Pulmonary artery endothelial cell (primary cell): Measurements from ENCODE around the gene TOR2A. TPM values are rescaled to one million over a fixed set of nuclear protein-coding genes. Genes with fewer than 3 reads are reported as not detected.

Source experiments
- DNase-seq: peaks from one replicate; pipeline ENCODE4 v3.0.0-alpha.2; 2011; ENCODE audit warnings: low read depth, low spot score
- total RNA-seq: library from RNA; depleted of rRNA; stranded (reverse); fragments of >200 nt; gene quantifications from 2 replicates; pipeline ENCODE4 v1.2.3, GENCODE V29; 2014

The TOR2A gene
- total RNA-seq, 1 donor from 2014 or later, result 5.8 TPM

DNA sequence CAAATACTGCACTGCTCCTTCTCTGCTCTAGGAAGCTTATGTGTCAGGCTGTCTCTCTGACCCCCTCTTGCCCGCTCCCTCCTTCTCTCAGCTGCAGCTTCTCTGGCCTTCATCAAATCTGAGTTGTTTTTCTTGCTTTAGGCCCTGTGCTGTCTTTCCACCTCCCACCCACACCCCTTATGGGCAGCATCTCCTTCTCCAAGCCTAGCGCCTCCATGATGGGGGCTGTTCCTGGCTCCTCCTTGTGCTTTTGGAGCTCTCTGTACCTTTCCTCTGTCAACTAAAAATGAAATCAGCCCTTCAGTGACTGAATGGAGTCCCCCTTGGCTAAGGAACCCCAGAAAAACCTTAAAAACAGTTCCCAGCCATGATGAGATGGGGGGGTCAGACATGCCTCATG lies 35.0 kb downstream of the TOR2A start:
- DNase-seq, result no peak

DNA sequence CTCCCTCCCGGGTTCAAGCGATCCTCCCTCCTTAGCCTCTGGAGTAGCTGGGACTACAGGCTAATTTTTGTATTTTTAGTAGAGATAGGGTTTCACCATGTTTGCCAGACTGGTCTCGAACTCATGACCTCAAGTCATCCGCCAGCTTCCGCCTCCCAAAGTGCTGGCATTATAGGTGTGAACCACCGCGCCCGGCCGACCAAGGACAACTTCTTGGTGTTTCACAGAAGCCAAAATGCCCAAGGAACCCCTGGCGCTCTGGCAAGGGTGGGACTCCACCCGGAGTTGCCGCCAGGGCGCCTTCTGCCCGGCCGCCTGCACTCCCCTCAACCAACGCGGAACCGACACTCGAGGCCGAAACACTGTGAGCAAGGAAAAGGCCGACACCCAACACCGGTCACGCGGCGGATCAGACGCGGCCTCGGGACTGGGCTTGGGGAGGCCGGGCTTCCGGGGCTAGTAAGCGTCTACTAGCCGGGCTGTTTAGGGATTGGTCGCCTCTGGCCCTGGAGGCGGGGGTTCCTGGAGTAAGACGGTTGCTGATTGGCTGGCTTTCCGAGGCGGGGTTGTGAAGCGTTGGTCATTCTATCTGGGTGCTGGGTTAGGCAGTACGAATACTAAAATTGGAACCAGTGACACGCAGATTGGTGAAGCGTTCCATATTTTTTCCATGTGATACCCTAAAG lies 36.0 kb downstream of the TOR2A start:
- peak; percentile 86 for DNase-seq

- no peak for DNase-seq
Observed at GRCh38 chr9:127698386-127698785, 36.7 kb downstream of the TOR2A start.

DNA sequence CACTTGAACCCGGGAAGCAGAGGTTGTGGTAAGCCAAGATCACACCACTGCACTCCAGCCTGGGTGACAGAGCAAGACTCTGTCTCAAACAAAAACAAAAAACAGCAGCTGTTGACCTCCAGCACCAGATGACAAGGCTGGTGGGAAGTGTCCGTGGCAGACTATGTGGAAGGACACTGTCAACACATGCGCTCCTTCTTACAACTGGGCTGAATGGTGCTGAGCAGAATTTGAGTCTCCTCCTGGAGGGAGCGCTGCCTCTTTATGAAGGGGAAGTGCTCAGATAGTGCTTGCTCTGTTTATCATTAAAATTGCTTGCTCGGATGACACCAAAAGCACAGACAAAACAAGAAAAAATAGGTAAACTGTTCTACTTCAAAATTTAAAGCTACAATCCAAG lies 37.5 kb downstream of the TOR2A start:
- no peak for DNase-seq

GRCh38 chr9:127694890-127695720 lies 40.0 kb downstream of the TOR2A start:
- DNase-seq, result no peak

- DNase-seq, result no peak
Observed at GRCh38 chr9:127693697-127694096, 41.4 kb downstream of the TOR2A start.

GRCh38 chr9:127693143-127693542 lies 42.0 kb downstream of the TOR2A start:
- no peak for DNase-seq

DNA sequence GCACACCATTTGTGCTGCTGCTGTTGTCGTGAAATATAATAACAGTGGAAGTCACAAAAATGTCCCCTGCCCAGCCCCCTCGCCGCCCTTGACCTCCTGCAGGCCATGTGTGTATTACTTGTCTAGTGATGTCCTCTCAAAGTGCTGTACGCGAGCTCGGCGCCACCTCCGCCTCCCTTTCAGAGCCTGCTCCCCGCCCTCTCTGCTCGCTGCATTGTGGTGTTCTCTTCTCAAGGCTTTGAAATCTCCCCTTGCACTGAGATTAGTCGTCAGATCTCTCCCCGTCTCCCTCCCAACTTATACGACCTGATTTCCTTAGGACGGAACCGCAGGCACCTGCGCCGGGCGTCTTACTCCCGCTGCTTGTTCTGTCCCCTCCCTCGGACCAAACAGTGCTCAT lies 43.0 kb downstream of the TOR2A start:
- no peak for DNase-seq

GRCh38 chr9:127690735-127691134 lies 44.4 kb downstream of the TOR2A start:
- no peak for DNase-seq

DNA sequence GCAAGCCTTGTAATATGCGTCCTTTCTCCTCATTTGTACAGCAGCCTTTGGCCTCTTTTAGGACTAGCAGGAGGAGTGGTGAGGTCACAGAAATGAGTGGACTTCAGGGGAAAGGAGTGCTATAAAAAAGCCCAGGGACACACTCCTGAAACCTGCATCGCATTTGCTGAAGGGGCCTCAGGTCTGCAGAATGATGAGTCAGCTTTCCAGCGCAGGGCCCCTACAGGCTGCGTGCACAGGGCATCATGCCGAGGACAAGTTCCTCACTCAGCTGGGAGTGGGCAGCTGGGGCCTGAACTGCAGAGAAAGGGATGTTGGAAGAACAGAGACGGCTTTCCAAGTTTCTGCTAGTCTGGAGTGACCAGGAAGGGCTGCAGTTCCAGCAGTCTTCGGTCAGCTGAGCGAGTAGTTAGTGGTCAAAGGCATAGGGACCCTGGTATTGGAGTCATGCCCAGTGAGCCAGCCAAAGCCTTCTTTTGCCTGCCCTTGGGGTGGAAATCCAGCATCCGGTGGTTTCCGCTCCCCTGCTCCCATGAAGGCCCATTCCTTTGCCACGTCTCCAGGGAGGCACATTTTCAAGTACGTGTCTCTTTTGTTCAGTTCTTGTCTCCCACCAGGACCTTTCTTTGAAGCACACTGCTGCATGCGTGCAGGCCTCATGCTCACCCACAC lies 45.6 kb downstream of the TOR2A start:
- no peak for DNase-seq

DNA sequence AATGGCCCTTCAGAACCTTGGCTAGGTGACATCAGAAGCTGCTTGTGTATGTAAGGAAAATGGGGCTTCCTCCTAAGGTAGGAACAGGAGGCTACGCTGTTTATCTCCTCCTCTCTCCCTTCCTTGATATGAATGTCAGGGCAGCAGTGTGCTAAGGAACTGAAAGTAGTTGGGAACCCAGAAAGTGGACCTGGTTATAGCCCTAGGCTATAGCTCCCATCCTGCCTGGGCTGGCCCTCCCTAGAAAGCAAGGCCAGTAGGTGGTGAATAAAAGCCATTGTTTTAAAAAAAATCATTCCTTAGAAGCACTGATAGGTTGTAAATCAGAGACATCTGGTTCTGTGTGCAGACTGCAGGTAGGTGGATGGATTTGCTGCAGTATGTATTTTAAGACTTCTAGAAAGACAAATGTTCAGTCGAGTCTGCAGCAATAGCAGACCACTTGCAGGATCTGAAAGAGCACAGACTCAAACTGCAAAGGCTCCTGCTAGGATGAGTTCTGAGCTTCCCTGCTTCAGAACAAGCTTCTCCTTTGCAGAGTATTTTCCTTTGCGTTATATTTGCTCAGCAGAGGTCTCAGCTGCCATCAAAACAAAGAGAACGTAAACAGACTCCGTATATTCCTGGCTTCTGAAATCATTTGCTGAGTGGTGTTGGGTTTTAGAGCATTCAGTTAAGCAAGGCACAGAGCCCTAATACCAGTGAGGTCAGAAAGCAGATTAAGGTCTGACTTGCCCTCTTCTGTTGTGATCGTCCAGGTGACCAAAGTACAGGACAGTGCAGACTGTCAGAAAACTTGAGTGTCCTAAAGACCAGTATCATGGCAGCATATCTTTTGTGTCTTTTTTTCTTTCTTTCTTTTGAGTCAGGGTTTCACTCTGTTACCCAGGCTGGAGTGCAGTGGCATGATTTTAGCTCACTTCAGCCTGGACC lies 48.4 kb downstream of the TOR2A start:
- no peak for DNase-seq

DNA sequence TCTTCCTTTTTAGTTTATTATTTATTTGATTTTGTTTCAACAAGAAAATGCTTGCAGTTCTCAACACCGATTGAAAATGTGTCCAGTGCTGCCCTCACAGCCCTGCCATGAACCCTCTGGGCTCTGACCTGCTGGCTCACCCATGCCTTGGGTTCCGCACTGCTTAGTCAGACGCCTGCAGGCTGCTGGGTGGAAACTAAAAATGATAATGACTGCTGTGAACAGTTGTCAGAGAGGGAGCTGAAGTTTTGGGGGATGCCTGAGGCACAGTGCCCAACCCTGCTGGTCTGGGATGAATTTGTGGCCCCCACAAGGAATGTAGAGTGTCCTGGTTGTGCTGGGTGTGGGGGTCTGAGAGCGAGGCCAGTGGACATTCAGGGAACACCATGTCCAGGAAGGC lies 50.5 kb downstream of the TOR2A start:
- no peak for DNase-seq

GRCh38 chr9:127683723-127684122 lies 51.4 kb downstream of the TOR2A start:
- no peak for DNase-seq

GRCh38 chr9:127682351-127683136 lies 52.5 kb downstream of the TOR2A start:
- no peak for DNase-seq

Other genes with a start within 250 kb of the TOR2A start
- 16.0 and 19.0 TPM in 2 replicates for gene STXBP1, start 123.0 kb downstream of the TOR2A start, total RNA-seq
- gene CFAP157, start 28.3 kb downstream of the TOR2A start, total RNA-seq, result not detected in 2 replicates
- gene PTRH1, start 19.6 kb downstream of the TOR2A start, total RNA-seq, result 30.0 and 40.4 TPM in 2 replicates
- gene TTC16, start 19.2 kb downstream of the TOR2A start, total RNA-seq, result not detected in 2 replicates
- 56.8 and 58.3 TPM in 2 replicates for gene SH2D3C, start 43.4 kb upstream of the TOR2A start, total RNA-seq
- gene CDK9, start 50.7 kb upstream of the TOR2A start, total RNA-seq, result 107 and 116 TPM in 2 replicates
- 71.4 and 104 TPM in 2 replicates for gene FPGS, start 67.6 kb upstream of the TOR2A start, total RNA-seq
- 46.5 and 49.5 TPM in 2 replicates for gene ENG, start 119.4 kb upstream of the TOR2A start, total RNA-seq
- gene AK1, start 142.4 kb upstream of the TOR2A start, total RNA-seq, result 50.2 and 56.2 TPM in 2 replicates
- gene ST6GALNAC6, start 164.3 kb upstream of the TOR2A start, total RNA-seq, result 36.2 and 48.1 TPM in 2 replicates
- 62.0 and 69.0 TPM in 2 replicates for gene ST6GALNAC4, start 181.7 kb upstream of the TOR2A start, total RNA-seq
- 0.21 and 0.79 TPM in 2 replicates for gene PIP5KL1, start 195.5 kb upstream of the TOR2A start, total RNA-seq
- 11.9 and 12.1 TPM in 2 replicates for gene DPM2, start 202.6 kb upstream of the TOR2A start, total RNA-seq
- gene EEIG1, start 245.7 kb upstream of the TOR2A start, total RNA-seq, result 4.4 and 5.2 TPM in 2 replicates